SK-N-MC (cell line): ENCODE results near the gene C5.
A peak's percentile ranks its signal among the peaks of the same experiment; 100 is the strongest.

ENCODE experiments used
- DNase-seq: peaks from one replicate; pipeline ENCODE4 v3.0.0-alpha.2; 2011; ENCODE audit warnings: low read depth, low spot score
- H3K27ac ChIP-seq: fragments of 200-600 bp; sonication (generic); 2 replicates; pipeline ENCODE4 v1.5.1; 2016; ENCODE audit warnings: mixed run types
- H3K36me3 ChIP-seq: fragments of 200-600 bp; sonication (generic); 2 replicates; pipeline ENCODE4 v1.6.1; 2017; ENCODE audit warnings: antibody characterized with exemption, low read length, mixed read lengths; ENCODE audit not compliant: insufficient read depth
- H3K4me3 ChIP-seq: fragments of 200-600 bp; sonication (generic); 2 replicates; pipeline ENCODE4 v1.5.1; 2016
- H3K9ac ChIP-seq: fragments of 200-600 bp; sonication (generic); 2 replicates; pipeline ENCODE4 v1.8.0; 2017; ENCODE audit warnings: mixed run types, mixed read lengths; ENCODE audit not compliant: insufficient read length
- H3K9me3 ChIP-seq: fragments of 200-600 bp; sonication (generic); 2 replicates; pipeline ENCODE4 v1.6.1; 2017; ENCODE audit warnings: low read depth, mild to moderate bottlenecking, antibody characterized with exemption, low read length, moderate library complexity, mixed read lengths
- EZH2 ChIP-seq: fragments of 200-600 bp; sonication (generic); IDR thresholded peaks from one replicate; pipeline ENCODE4 v1.6.1; 2017; ENCODE audit warnings: antibody characterized with exemption
- FOXP2 ChIP-seq: optimal IDR thresholded peaks from 2 replicates; pipeline ENCODE3; 2011; ENCODE audit warnings: mild to moderate bottlenecking, moderate library complexity; ENCODE audit not compliant: insufficient read depth; ENCODE audit errors: extremely low read length, control extremely low read depth
- POLR2AphosphoS5 ChIP-seq: IDR thresholded peaks from 2 replicates; pipeline ENCODE4 v1.6.1; 2012; ENCODE audit warnings: mild to moderate bottlenecking, low read depth, low read length, borderline replicate concordance

The C5 gene

GRCh38 chr9:120965344-120966012 is 84.6 kb downstream of the C5 start:
- no peak for TF ChIP-seq POLR2AphosphoS5
- no peak for TF ChIP-seq EZH2
- TF ChIP-seq FOXP2, result no peak
- DNase-seq, result peak; percentile 66

GRCh38 chr9:120961936-120962335 is 88.1 kb downstream of the C5 start:
- Histone ChIP-seq H3K9ac (no peak overlapping the region), H3K4me3 (no peak overlapping the region), H3K9me3 (no peaks in the 10 kb centered on the region), H3K27ac (no peak overlapping the region), H3K36me3 (no peaks in the 10 kb centered on the region)
- no peak for DNase-seq
- no peak for TF ChIP-seq EZH2

More at GRCh38 chr9:120965344-120966012, 84.6 kb downstream of the C5 start:
- no peaks in the 10 kb centered on the region for H3K36me3 ChIP-seq
- H3K9ac ChIP-seq, result no peak overlapping the region
- 0 out of 2 replicates have a peak overlapping the region, but pooled peaks have one; percentile 17 for H3K4me3 ChIP-seq
- peak overlapping the region; percentile 48 for H3K27ac ChIP-seq
- no peaks in the 10 kb centered on the region for H3K9me3 ChIP-seq

- H3K9ac ChIP-seq, result no peak overlapping the region
- no peak overlapping the region for H3K4me3 ChIP-seq
- H3K27ac ChIP-seq, result no peak overlapping the region; the same call in 1 of the 2 replicates
- H3K36me3 ChIP-seq, result no peaks in the 10 kb centered on the region
- no peak for DNase-seq
- no peaks in the 10 kb centered on the region for H3K9me3 ChIP-seq
- TF ChIP-seq POLR2AphosphoS5 (no peak), EZH2 (no peak), FOXP2 (no peak)
Observed at GRCh38 chr9:120960001-120960400, 90.1 kb downstream of the C5 start.

- H3K27ac ChIP-seq, result no peak overlapping the region
- no peak overlapping the region for H3K4me3 ChIP-seq
- no peak overlapping the region for H3K9ac ChIP-seq
- H3K36me3 ChIP-seq, result no peaks in the 10 kb centered on the region
- no peak for DNase-seq
- no peaks in the 10 kb centered on the region for H3K9me3 ChIP-seq
- no peak for TF ChIP-seq FOXP2
- TF ChIP-seq EZH2, result no peak
- TF ChIP-seq POLR2AphosphoS5, result no peak
Observed at GRCh38 chr9:120956862-120957261, 93.2 kb downstream of the C5 start.

DNA sequence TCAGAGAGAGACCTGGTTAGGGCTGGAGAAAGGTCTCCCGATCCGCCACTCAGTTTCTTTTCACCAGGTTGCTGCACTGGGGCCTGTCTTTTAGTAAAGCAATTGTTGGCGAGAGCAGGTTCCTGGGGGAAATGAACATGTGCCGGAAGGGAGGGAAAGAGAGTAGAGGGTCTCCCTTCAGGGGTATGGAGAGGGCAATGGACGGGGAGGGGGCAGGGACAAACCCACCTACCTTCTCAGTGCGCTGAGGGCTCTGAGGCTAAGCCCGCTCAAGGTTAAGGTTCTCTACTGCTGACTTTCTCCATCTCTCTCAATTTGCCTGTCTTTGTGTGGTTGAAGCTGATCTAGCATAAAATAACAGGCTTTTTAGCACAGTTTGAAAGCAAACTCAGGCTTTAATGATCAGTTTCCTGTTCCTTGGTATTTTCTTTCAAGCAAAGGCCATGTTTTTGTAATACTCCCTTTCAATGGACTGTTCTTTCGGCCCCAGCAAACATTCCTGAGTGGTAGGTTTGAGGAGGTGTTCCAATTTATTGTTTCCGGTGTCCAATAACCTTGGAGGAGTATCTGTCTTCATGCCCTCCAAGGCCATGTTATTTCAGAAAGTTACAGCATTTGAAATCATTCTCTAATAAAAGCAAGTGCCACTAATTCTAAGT is 98.0 kb downstream of the C5 start:
- Histone ChIP-seq H3K4me3 (no peak overlapping the region), H3K27ac (peak overlapping the region; percentile 61), H3K9me3 (no peaks in the 10 kb centered on the region), H3K9ac (no peak overlapping the region), H3K36me3 (no peaks in the 10 kb centered on the region)
- TF ChIP-seq POLR2AphosphoS5 (no peak; the same call in 1 of the 2 replicates), FOXP2 (no peak), EZH2 (no peak)
- no peak for DNase-seq

GRCh38 chr9:120950421-120951388 is 99.4 kb downstream of the C5 start:
- TF ChIP-seq EZH2 (no peak), FOXP2 (no peak), POLR2AphosphoS5 (no peak)
- no peaks in the 10 kb centered on the region for H3K9me3 ChIP-seq
- no peak overlapping the region for H3K27ac ChIP-seq
- DNase-seq, result no peak
- no peak overlapping the region for H3K9ac ChIP-seq
- no peaks in the 10 kb centered on the region for H3K36me3 ChIP-seq
- H3K4me3 ChIP-seq, result no peak overlapping the region

- DNase-seq, result no peak
- no peaks in the 10 kb centered on the region for H3K9me3 ChIP-seq
- H3K36me3 ChIP-seq, result no peaks in the 10 kb centered on the region
- TF ChIP-seq FOXP2 (no peak), EZH2 (no peak), POLR2AphosphoS5 (no peak)
- no peak overlapping the region for H3K4me3 ChIP-seq
- no peak overlapping the region for H3K9ac ChIP-seq
- no peak overlapping the region for H3K27ac ChIP-seq
Observed at GRCh38 chr9:120949290-120949689, 100.8 kb downstream of the C5 start.

GRCh38 chr9:120948824-120949223 is 101.3 kb downstream of the C5 start:
- Histone ChIP-seq H3K9me3 (no peaks in the 10 kb centered on the region), H3K36me3 (no peaks in the 10 kb centered on the region), H3K27ac (no peak overlapping the region), H3K9ac (no peak overlapping the region), H3K4me3 (no peak overlapping the region)
- no peak for DNase-seq
- TF ChIP-seq EZH2, result no peak
- TF ChIP-seq POLR2AphosphoS5, result no peak
- TF ChIP-seq FOXP2, result no peak
